K562 (cell line): ENCODE results near the gene RRP9. TPM values are rescaled to one million over a fixed set of nuclear protein-coding genes. Genes with fewer than 3 reads are reported as not detected.

ENCODE experiments used
- ATAC-seq: fragments of 200-7000 bp; cut with Tn5 transposase; 3 replicates; pipeline ENCODE4 v1.9.1; 2020; ENCODE audit warnings: moderate library complexity
- BruUV-seq: library from RNA; stranded (reverse); fragments of 400-500 nt; replicated peaks from 2 replicates; lab custom pipeline; 2021; lab: Mats Ljungman, UMichigan
- CTCF ChIA-PET: fragments of 300-600 bp; formaldehyde crosslinking; extraction: SDS; loops from one replicate; lab custom pipeline; 2021; ENCODE audit warnings: low intra/inter-chr PET ratio; lab: Yijun Ruan, JAX
- POLR2A ChIA-PET: fragments of 300-600, 350-650 bp; sonication (Branson Sonifier 250); formaldehyde crosslinking; extraction: SDS; loops from one replicate; lab custom pipeline; 2021; ENCODE audit warnings: antibody characterized with exemption, inconsistent platforms; lab: Yijun Ruan, JAX
- DNase-seq, 4 experiments: peaks; one replicate each; pipeline versions ENCODE4 v3.0.0 to v3.0.0-alpha.2; 2011 to 2018; ENCODE audit warnings: low spot score in 3 of 4, mixed read lengths in 3 of 4; ENCODE audit errors: extremely low read depth in 1 of 4
- FAIRE-seq: peaks from 2 replicates; lab custom pipeline; 2011; peaks lifted over from hg19 to GRCh38; lab: Jason Lieb, UNC
- H2AFZ ChIP-seq: 2 replicates; pipeline ENCODE4 v1.6.0; 2011; ENCODE audit warnings: low read depth, low read length, control low read depth, inconsistent platforms
- H3K27ac ChIP-seq: fragments of 200-600 bp; 3 replicates; pipeline ENCODE4 v1.8.0; 2011; ENCODE audit warnings: low read depth, mild to moderate bottlenecking, control low read depth, inconsistent platforms, low read length, moderate library complexity, mixed read lengths; ENCODE audit errors: extremely low read depth
- H3K27me3 ChIP-seq, 2 experiments: fragments of 300-600 bp in 1 of 2; 2 replicates in 1 of 2; 3 replicates in 1 of 2; pipeline versions ENCODE4 v1.6.0 to v1.8.0; 2011; ENCODE audit warnings: inconsistent platforms in 2 of 2, low read length in 2 of 2, mild to moderate bottlenecking in 1 of 2, mixed read lengths in 1 of 2, moderate library complexity in 1 of 2; ENCODE audit not compliant: control insufficient read depth in 2 of 2, insufficient read depth in 2 of 2
- H3K36me3 ChIP-seq: fragments of 300-600 bp; 3 replicates; pipeline ENCODE4 v1.8.0; 2011; ENCODE audit warnings: mild to moderate bottlenecking, low read length, inconsistent platforms; ENCODE audit not compliant: control insufficient read depth, insufficient read depth
- H3K4me1 ChIP-seq, 2 experiments: fragments of 200-600 bp in 1 of 2; replicated peaks in 1 of 2; 2 replicates in 1 of 2; 3 replicates in 1 of 2; pipeline versions ENCODE4 v1.5.1 to v1.8.0; 2011; ENCODE audit warnings: inconsistent platforms in 2 of 2, low read length in 2 of 2, mild to moderate bottlenecking in 1 of 2, mixed read lengths in 1 of 2, moderate library complexity in 1 of 2; ENCODE audit not compliant: control insufficient read depth in 2 of 2, insufficient read depth in 2 of 2
- H3K4me2 ChIP-seq: 2 replicates; pipeline ENCODE4 v1.6.1; 2011; ENCODE audit warnings: low read length, control low read depth, inconsistent platforms, mixed read lengths; ENCODE audit not compliant: insufficient read depth
- H3K4me3 ChIP-seq: fragments of 200-600 bp; sonication (generic), shearing (Covaris generic); 2 replicates; pipeline ENCODE4 v1.5.1; 2016; ENCODE audit warnings: control low read depth, inconsistent platforms
- H3K79me2 ChIP-seq: fragments of 200-600 bp; 3 replicates; pipeline ENCODE4 v1.8.0; 2011; ENCODE audit warnings: low read length, inconsistent platforms; ENCODE audit not compliant: control insufficient read depth, insufficient read depth
- H3K9ac ChIP-seq, 2 experiments: 2 replicates each; pipeline versions ENCODE4 v1.6.0 to v1.6.1; 2011; ENCODE audit warnings: low read depth in 2 of 2, low read length in 2 of 2, control low read depth in 1 of 2, inconsistent platforms in 1 of 2, mild to moderate bottlenecking in 1 of 2, mixed read lengths in 1 of 2; ENCODE audit not compliant: insufficient read depth in 1 of 2
- H3K9me1 ChIP-seq: one replicate; pipeline ENCODE4 v1.6.0; 2011; ENCODE audit warnings: inconsistent platforms, mild to moderate bottlenecking, low read length, moderate library complexity; ENCODE audit not compliant: control insufficient read depth, insufficient read depth
- H3K9me3 ChIP-seq: replicated peaks from 2 replicates; pipeline ENCODE4 v1.5.1; 2011; ENCODE audit warnings: low read depth, low read length, inconsistent platforms; ENCODE audit not compliant: control insufficient read depth, insufficient read depth
- H4K20me1 ChIP-seq: replicated peaks from 2 replicates; pipeline ENCODE4 v1.6.1; 2011; ENCODE audit warnings: low read length, inconsistent platforms, mixed read lengths; ENCODE audit not compliant: control insufficient read depth, insufficient read depth
- ASH1L ChIP-seq: fragments of 450-650 bp; IDR thresholded peaks from 2 replicates; pipeline ENCODE4 v1.6.1; 2018; ENCODE audit warnings: borderline replicate concordance, mild to moderate bottlenecking, low read depth; ENCODE audit not compliant: partially characterized antibody
- BRF1 ChIP-seq: IDR thresholded peaks from 3 replicates; pipeline ENCODE4 v1.6.1; 2011; ENCODE audit warnings: borderline replicate concordance, mild to moderate bottlenecking; ENCODE audit not compliant: insufficient read length; ENCODE audit errors: extremely low read depth
- CGGBP1 ChIP-seq: fragments of 250-450 bp; sonication (Bioruptor Pico); IDR thresholded peaks from 2 replicates; pipeline ENCODE4 v1.9.0; 2021; ENCODE audit warnings: mild to moderate bottlenecking
- NCOA6 ChIP-seq: fragments of 450-650 bp; IDR thresholded peaks from 2 replicates; pipeline ENCODE4 v1.6.1; 2017; ENCODE audit warnings: mild to moderate bottlenecking
- PRMT5 ChIP-seq: sonication (generic); formaldehyde crosslinking; IDR thresholded peaks from 2 replicates; pipeline ENCODE4 v1.5.0; 2020; ENCODE audit warnings: missing genetic modification reagents
- RBM15 ChIP-seq: fragments of 200-400 bp; formaldehyde crosslinking; IDR thresholded peaks from 2 replicates; pipeline ENCODE4 v1.6.1; 2018; ENCODE audit warnings: mild to moderate bottlenecking, low read length, moderate library complexity; ENCODE audit not compliant: insufficient read depth
- RBM34 ChIP-seq: fragments of 200-400 bp; formaldehyde crosslinking; IDR thresholded peaks from 2 replicates; pipeline ENCODE4 v1.6.1; 2018; ENCODE audit warnings: low read length, borderline replicate concordance; ENCODE audit not compliant: insufficient read depth
- STAT5B ChIP-seq: fragments of 250-450 bp; sonication (Bioruptor Pico); IDR thresholded peaks from 2 replicates; pipeline ENCODE4 v1.8.0; 2021; ENCODE audit warnings: mild to moderate bottlenecking, inconsistent platforms
- TAF15 ChIP-seq: fragments of 200-400 bp; formaldehyde crosslinking; IDR thresholded peaks from 2 replicates; pipeline ENCODE4 v1.6.1; 2017; ENCODE audit warnings: mild to moderate bottlenecking, low read depth, low read length, moderate library complexity
- TFAP4 ChIP-seq: sonication (generic); formaldehyde crosslinking; IDR thresholded peaks from 2 replicates; pipeline ENCODE4 v1.8.0; 2022; ENCODE audit warnings: missing genetic modification reagents, mild to moderate bottlenecking, moderate library complexity, borderline replicate concordance
- ZHX1 ChIP-seq: fragments of 150-350 bp; conservative IDR thresholded peaks from 2 replicates; pipeline ENCODE4 v1.6.1; 2014; ENCODE audit warnings: low read length
- ZNF324 ChIP-seq: fragments of 250-450 bp; sonication (Bioruptor Pico); IDR thresholded peaks from 2 replicates; pipeline ENCODE4 v1.4.0; 2020; ENCODE audit warnings: mild to moderate bottlenecking
- WGBS: fragments of 100-300 bp; shearing (Covaris generic); methylation state at CpG from one replicate; pipeline ENCODE4 v1.1.6; 2016; ENCODE audit warnings: low coverage, mixed read lengths; ENCODE audit not compliant: insufficient coverage; ENCODE audit errors: missing lambda C conversion rate; 5-methylcytosine and 5-hydroxymethylcytosine counted together
- in situ Hi-C: fragments of 300-500 bp; cut with MboI; formaldehyde crosslinking; loops from 4 replicates; pipeline ENCODE4 v1.15.0; 2018; ENCODE audit warnings: inconsistent platforms, mixed read lengths
- intact Hi-C: fragments of 100-400 bp; cut with micrococcal nuclease; formaldehyde crosslinking; loops from 2 replicates; pipeline ENCODE4 v1.14.2; 2022
- polyA plus RNA-seq, 8 experiments: library from polyadenylated mRNA; depleted of rRNA in 4 of 8; stranded (reverse) in 5 of 8; unstranded in 3 of 8; fragments of >200 nt; fragmentation: Nextera tagmentation in 2 of 8; fragmentation: Illumina TruSeq in 1 of 8; extraction: Ambion mirVana in 2 of 8; extraction: Trizol in 1 of 8; gene quantifications; 2 replicates each; pipeline versions ENCODE4 v1.2.1 to v1.2.3, GENCODE V29; 2011 to 2014; ENCODE audit warnings: inconsistent platforms in 1 of 8, missing spikeins in 1 of 8
- total RNA-seq, 7 experiments: library from RNA; depleted of rRNA in 6 of 7; stranded (reverse); fragments of >200 nt in 6 of 7; fragmentation: Illumina TruSeq in 2 of 7; extraction: Trizol in 2 of 7; gene quantifications; 2 replicates each; pipeline versions ENCODE4 v1.2.1 to v1.2.3, GENCODE V29; 2011 to 2021; ENCODE audit warnings: low replicate concordance in 1 of 7

Gene RRP9
- total and polyA plus RNA-seq, 9 of the 15 experiments (the other 6 are each of a cell fraction or from before 2014, with no cell fraction given) = 5.2 to 67.0 (median 45.9) TPM

GRCh38 chr3:51955175-51955892 lies 13.6 kb upstream of the RRP9 start, which contains the start of gene GPR62:
Gene GPR62 (plus strand): TSS chr3:51955381. CDS start chr3:51955653, 272 bp downstream.
- no peak within 1 kb of the TSS for H3K4me2 ChIP-seq
- peaks cover 0 to 4% of the 10 kb centered on the region in 2 experiments; a peak in 2 of 5 replicates for H3K27me3 ChIP-seq
- no peak for FAIRE-seq
- no peak within 1 kb of the TSS for H2AFZ ChIP-seq
- no peaks in the 10 kb centered on the region for H3K36me3 ChIP-seq
- H4K20me1 ChIP-seq = no peaks in the 10 kb centered on the region
- in situ Hi-C loops = no loop called here
- H3K9me1 ChIP-seq = no peaks in the 10 kb centered on the region
- H3K9me3 ChIP-seq = no peaks in the 10 kb centered on the region
- no peak within 1 kb of the TSS for H3K4me3 ChIP-seq
- no TSS peak for BruUV-seq
- intact Hi-C loops = no loop called here
- POLR2A ChIA-PET = no interaction called here
- TF ChIP-seq BRF1 (no peak), TAF15 (no peak), RBM34 (no peak), CGGBP1 (no peak), ZHX1 (no peak), ZNF324 (CRISPR knock-in tag) (no peak), PRMT5 (CRISPR knock-in tag) (no peak), RBM15 (no peak), NCOA6 (no peak), TFAP4 (CRISPR knock-in tag) (no peak), STAT5B (CRISPR knock-in tag) (no peak), ASH1L (no peak)
- TF ChIP-seq, all 486 proteins: peak for 0
- WGBS = 45% methylated on average over 11 of the region's 33 CpGs
- Histone ChIP-seq H3K27ac (no peak within 1 kb of the TSS), H3K9ac (no peak within 1 kb of the TSS), H3K79me2 (no peaks in the 10 kb centered on the region), H3K4me1 (peaks cover 0 to 9% of the 10 kb centered on the region in 2 experiments; a peak in 1 of 5 replicates)
- DNase-seq (no peak), ATAC-seq (no peak)
- CTCF ChIA-PET = no interaction called here
